Suprapubic skin (tissue), 4 donors: ENCODE data around the gene PARM1. TPM values are rescaled to one million over a fixed set of nuclear protein-coding genes. Genes with fewer than 3 reads are reported as not detected.
A peak's percentile ranks its signal among the peaks of the same experiment; 100 is the strongest.

ENCODE experiments used
- DNase-seq, 2 donors: peaks; one replicate each; pipeline ENCODE4 v3.0.0-alpha.2; 2019; ENCODE audit warnings: low spot score in 2 of 2
- H3K27ac ChIP-seq: fragments of 200-600 bp; sonication (generic); one replicate; pipeline ENCODE4 v1.5.1; 2019
- H3K27me3 ChIP-seq: fragments of 200-600 bp; sonication (generic); one replicate; pipeline ENCODE4 v1.5.1; 2019
- H3K36me3 ChIP-seq: fragments of 200-600 bp; sonication (generic); one replicate; pipeline ENCODE4 v1.5.1; 2019
- H3K4me1 ChIP-seq: fragments of 200-600 bp; sonication (generic); one replicate; pipeline ENCODE4 v1.5.1; 2019
- H3K4me3 ChIP-seq: fragments of 200-600 bp; sonication (generic); one replicate; pipeline ENCODE4 v1.5.1; 2019; ENCODE audit warnings: mild to moderate bottlenecking
- H3K9me3 ChIP-seq: fragments of 200-600 bp; sonication (generic); one replicate; pipeline ENCODE4 v1.5.1; 2019
- EP300 ChIP-seq: sonication (generic); formaldehyde crosslinking; IDR thresholded peaks from one replicate; pipeline ENCODE4 v1.6.1; 2017; ENCODE audit warnings: antibody characterized with exemption
- POLR2A ChIP-seq, 2 donors: fragments of 450-650 bp; IDR thresholded peaks; one replicate each; pipeline ENCODE4 v1.6.1; 2017; ENCODE audit warnings: antibody characterized with exemption in 2 of 2, mild to moderate bottlenecking in 2 of 2, moderate library complexity in 2 of 2
- POLR2AphosphoS5 ChIP-seq, 3 donors: sonication (generic); formaldehyde crosslinking; IDR thresholded peaks; one replicate each; pipeline ENCODE4 v1.6.1; 2017; ENCODE audit warnings: antibody characterized with exemption in 3 of 3
- whole genome bisulfite sequencing: methylation state at CpG from one replicate; pipeline ENCODE4 v1.1.5; 2018; 5-methylcytosine and 5-hydroxymethylcytosine counted together
- total RNA-seq, 4 donors: library from RNA; depleted of rRNA; stranded (reverse); fragments of >200 nt; gene quantifications; one replicate each; pipeline ENCODE4 v1.1.0, GENCODE V29; 2016
- TF ChIP-seq, protein P1 (sequence below), 2 donors: fragments of 200-600 bp in 1 of 2; fragments of 450-650 bp in 1 of 2; sonication (generic) in 1 of 2; IDR thresholded peaks; one replicate each; pipeline ENCODE4 v1.5.1; 2016 to 2019; ENCODE audit warnings: antibody characterized with exemption in 2 of 2, mild to moderate bottlenecking in 1 of 2, moderate library complexity in 1 of 2

The PARM1 gene
- total RNA-seq, 4 donors from 2014 or later, result 13.2 to 27.4 (median 19.1) TPM

DNA sequence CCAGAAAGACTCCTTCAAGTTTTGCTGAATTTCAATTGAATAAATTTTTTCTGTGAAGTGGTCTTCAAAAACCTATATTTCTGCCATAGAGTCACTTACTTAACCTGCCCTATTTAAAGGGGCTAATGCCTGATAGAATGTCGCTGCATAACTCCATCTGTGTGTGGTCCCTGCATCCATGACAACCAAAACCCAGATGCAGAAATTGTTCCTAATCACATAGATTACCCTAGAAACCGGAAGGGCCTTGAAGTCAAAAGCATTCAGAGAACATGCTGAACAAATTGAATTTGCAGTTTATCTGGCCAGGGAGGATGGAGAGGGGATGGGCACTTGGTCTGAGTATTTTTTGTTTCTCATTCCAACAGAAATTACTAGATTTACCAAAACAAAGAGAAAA is 1.5 kb upstream of the PARM1 start:
- Histone ChIP-seq H3K4me3 (no peak overlapping the region), H3K36me3 (no peaks in the 10 kb centered on the region), H3K9me3 (no peaks in the 10 kb centered on the region), H3K4me1 (peaks cover 26% of the 10 kb centered on the region), H3K27me3 (peaks cover 8% of the 10 kb centered on the region), H3K27ac (no peak overlapping the region)
- DNase-seq, result no peak
- 78% methylated on average over 2 of the region's 2 CpGs for WGBS
- TF ChIP-seq POLR2AphosphoS5 (IDR thresholded peaks at IDR 0.05) (no peak), EP300 (no peak), POLR2A (IDR thresholded peaks at IDR 0.05) (no peak)
- TF ChIP-seq, protein P1, sequence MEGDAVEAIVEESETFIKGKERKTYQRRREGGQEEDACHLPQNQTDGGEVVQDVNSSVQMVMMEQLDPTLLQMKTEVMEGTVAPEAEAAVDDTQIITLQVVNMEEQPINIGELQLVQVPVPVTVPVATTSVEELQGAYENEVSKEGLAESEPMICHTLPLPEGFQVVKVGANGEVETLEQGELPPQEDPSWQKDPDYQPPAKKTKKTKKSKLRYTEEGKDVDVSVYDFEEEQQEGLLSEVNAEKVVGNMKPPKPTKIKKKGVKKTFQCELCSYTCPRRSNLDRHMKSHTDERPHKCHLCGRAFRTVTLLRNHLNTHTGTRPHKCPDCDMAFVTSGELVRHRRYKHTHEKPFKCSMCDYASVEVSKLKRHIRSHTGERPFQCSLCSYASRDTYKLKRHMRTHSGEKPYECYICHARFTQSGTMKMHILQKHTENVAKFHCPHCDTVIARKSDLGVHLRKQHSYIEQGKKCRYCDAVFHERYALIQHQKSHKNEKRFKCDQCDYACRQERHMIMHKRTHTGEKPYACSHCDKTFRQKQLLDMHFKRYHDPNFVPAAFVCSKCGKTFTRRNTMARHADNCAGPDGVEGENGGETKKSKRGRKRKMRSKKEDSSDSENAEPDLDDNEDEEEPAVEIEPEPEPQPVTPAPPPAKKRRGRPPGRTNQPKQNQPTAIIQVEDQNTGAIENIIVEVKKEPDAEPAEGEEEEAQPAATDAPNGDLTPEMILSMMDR (IDR thresholded peaks at IDR 0.05), result no peak

- Histone ChIP-seq H3K4me1 (peaks cover 26% of the 10 kb centered on the region), H3K27me3 (peaks cover 8% of the 10 kb centered on the region), H3K4me3 (no peak overlapping the region), H3K9me3 (no peaks in the 10 kb centered on the region), H3K27ac (no peak overlapping the region), H3K36me3 (no peaks in the 10 kb centered on the region)
- TF ChIP-seq EP300, result no peak
- no peak for DNase-seq
- 87% methylated on average over 6 of the region's 6 CpGs for WGBS
These were observed 906 bp upstream of the PARM1 start for GRCh38 chr4:74932010-74932409.

GRCh38 chr4:74933562-74934015 is 673 bp downstream of the PARM1 start:
- DNase-seq, result no peak
- WGBS, result 4% methylated on average over 10 of the region's 28 CpGs
- peak overlapping the region; percentile 59 for H3K4me3 ChIP-seq
- H3K36me3 ChIP-seq, result no peaks in the 10 kb centered on the region
- peak overlapping the region; percentile 74 for H3K27ac ChIP-seq
- TF ChIP-seq POLR2A (IDR thresholded peaks at IDR 0.05) (no peak), POLR2AphosphoS5 (IDR thresholded peaks at IDR 0.05) (no peak), EP300 (no peak)
- TF ChIP-seq, protein P1 (IDR thresholded peaks at IDR 0.05), result no peak
- H3K27me3 ChIP-seq, result peaks cover 8% of the 10 kb centered on the region
- peaks cover 31% of the 10 kb centered on the region for H3K4me1 ChIP-seq
- H3K9me3 ChIP-seq, result no peaks in the 10 kb centered on the region

DNA sequence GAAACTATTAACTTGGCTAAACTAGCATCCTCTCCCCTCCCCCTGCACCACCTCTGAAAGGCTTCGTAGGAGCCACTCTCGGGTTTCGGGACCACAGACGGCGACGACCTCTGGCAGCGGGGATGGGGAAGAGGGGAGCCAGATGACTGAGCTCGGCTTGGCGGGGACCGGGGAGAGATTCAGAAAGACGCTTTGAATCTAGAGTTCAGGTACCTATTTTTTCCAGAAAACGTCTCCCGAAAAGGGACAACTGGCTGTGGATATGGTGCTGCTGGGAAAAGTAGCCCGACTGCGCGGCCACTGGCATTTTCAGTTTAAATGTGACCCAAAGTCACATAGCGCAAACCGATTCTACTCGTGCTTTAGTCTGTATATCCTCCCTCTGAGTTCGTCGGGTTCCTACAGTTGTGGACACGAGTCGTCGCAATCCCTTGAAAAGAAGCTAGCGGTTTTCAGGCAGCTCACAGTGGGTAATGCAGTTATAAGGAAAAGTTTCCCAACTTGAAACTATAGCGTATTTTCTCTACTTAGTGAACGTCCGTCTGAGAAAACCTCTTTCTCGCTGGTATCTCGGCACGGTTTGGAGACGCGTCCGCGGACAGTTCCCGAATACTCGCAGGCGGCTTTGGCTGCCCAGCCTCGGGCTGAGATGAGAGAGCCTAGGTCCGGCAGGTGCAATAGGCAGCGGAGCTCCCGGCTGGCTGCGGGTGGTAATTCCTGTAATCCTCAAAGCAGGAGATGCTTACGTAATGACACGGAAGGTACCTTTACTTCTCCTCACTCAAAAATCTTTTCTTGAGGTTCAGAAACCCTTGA is 1.3 kb downstream of the PARM1 start:
- TF ChIP-seq POLR2A (IDR thresholded peaks at IDR 0.05) (no peak), EP300 (no peak), POLR2AphosphoS5 (IDR thresholded peaks at IDR 0.05) (no peak)
- TF ChIP-seq, protein P1 (IDR thresholded peaks at IDR 0.05), result no peak
- peaks cover 31% of the 10 kb centered on the region for H3K4me1 ChIP-seq
- H3K27me3 ChIP-seq, result peaks cover 8% of the 10 kb centered on the region
- no peaks in the 10 kb centered on the region for H3K36me3 ChIP-seq
- DNase-seq, result no peak
- peak overlapping the region; percentile 59 for H3K4me3 ChIP-seq
- under 1% methylated on average over 44 of the region's 45 CpGs for WGBS
- H3K9me3 ChIP-seq, result no peaks in the 10 kb centered on the region
- peak overlapping the region; percentile 74 for H3K27ac ChIP-seq

- no peaks in the 10 kb centered on the region for H3K9me3 ChIP-seq
- H3K27ac ChIP-seq, result no peak overlapping the region
- DNase-seq, result no peak
- no peaks in the 10 kb centered on the region for H3K36me3 ChIP-seq
- peaks cover 31% of the 10 kb centered on the region for H3K4me1 ChIP-seq
- H3K27me3 ChIP-seq, result peaks cover 8% of the 10 kb centered on the region
- peak overlapping the region; percentile 59 for H3K4me3 ChIP-seq
- TF ChIP-seq POLR2A (IDR thresholded peaks at IDR 0.05) (no peak), POLR2AphosphoS5 (IDR thresholded peaks at IDR 0.05) (no peak), EP300 (no peak)
- TF ChIP-seq, protein P1 (IDR thresholded peaks at IDR 0.05), result no peak
- WGBS, result 36% methylated on average over 10 of the region's 10 CpGs
These were observed 2.0 kb downstream of the PARM1 start for GRCh38 chr4:74934888-74935287.
